Measurements from ENCODE around the gene VWA8.
"Not testable (repeated sequence)": the region's sequence is repeated elsewhere in the genome, so short reads cannot be mapped to it uniquely, and the experiment has no call there.

The VWA8 gene

DNA sequence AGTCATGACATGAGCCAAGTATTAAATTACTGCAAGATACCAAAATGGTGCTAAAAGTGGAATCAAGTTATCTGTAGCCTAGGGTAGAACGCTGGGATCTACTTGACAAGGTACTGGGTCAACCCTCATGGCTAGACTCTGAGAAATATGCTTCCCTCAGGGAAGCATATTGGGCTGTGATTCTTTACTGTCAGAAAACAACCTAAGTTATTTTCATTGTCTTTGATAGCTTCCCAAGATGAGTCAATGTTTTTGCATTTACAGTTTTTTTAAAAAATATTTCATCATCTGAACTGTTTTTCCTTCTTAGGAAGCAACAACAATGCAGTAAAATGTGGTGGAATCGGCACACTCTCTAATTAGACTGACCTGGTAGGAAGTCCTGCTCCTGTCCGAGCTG, 285.6 kb downstream of the VWA8 start:
- DNase-seq, result no peak

DNA sequence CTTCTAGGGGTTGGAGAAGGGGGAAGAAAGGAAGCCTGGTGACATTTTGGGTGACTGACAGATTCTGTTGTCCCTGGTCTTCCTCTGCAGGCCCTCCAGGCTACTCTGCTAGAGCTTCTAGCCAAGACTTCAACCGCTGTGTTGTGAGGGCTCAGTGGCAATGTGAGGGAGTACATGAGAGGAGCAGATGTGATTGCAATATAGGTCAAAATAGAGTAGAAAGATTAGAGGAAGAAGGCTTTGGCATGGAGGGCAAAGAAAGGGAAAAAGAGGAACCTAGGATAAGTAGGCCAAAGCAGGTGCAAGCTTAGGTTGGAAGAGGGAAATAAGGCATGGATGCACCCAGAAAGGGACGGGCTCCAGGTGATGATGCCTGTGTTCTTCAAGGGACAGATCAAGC, 286.7 kb downstream of the VWA8 start:
- DNase-seq, result no peak

DNA sequence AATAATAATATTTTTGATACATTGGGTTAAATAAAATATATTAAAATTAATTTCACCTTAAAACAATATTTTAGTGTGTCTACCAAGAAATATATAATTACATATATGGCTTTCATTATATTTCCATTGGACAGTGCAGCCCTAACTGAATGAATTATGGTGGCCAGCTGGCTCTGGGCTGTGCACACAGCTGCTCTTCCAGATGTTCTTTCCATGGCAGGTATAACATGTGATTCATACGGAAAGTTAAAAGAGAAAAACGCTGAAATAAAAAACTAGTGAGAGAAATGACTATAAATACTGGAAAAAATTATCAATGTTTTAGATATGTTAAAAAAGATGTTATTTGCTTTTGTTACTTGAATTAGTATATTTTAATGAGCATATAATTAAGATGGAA, 287.3 kb downstream of the VWA8 start:
- no peak for DNase-seq

DNA sequence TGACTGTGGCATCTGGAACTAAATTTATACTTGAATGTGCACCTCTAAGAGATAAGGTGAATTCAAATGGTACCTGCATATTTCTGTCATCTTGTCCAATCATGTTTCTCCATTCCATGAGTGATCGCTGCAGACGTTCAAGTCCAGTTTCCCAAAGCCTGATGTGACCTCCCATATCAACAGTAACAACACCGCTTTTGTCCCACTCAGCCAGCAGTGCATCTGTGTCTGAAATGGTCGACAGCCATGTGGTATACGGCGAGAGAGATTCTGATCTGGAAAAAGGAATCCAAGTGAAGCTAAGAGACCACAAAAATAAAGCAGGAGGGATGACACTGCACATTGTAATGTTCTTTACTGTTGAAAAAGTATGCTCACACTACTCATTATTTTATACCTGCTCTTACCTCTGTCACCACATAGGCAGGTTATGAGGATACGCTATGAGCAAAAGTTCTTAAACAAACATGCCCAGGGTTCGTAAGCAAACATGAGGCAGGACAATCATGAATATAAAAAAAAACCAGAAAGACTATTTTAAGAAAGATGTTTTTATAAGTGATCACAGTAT, 290.0 kb downstream of the VWA8 start:
- no peak for DNase-seq

DNA sequence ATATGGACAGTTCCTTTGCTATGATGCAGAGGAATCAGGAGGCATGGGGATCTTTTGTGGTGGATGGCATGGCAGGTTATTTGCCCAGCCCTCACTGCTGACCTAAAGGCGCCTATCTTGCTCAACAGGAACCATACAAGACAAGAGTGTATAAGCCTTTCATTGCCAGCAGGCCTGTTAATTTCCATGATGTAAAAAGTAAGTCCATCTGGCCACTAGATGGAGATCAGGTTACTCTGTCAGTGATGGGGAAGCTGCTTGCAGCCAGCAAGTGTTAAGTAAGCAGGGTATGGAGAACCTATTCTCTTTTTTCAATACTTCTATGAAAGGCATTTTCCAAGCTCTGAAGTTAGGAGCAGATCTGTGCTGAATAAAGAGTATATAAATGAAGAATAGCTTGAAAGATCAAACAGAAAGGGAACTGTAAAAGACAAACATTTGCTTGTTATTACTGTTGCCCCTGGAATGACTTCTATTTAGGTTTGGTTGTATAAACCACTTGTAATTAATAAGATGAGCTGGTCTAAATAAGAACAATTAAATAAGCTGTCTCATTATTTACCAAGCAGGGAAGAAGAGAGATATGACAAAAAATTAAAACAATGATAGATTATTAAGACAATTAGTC, 292.7 kb downstream of the VWA8 start:
- DNase-seq, result peak; percentile 14

DNA sequence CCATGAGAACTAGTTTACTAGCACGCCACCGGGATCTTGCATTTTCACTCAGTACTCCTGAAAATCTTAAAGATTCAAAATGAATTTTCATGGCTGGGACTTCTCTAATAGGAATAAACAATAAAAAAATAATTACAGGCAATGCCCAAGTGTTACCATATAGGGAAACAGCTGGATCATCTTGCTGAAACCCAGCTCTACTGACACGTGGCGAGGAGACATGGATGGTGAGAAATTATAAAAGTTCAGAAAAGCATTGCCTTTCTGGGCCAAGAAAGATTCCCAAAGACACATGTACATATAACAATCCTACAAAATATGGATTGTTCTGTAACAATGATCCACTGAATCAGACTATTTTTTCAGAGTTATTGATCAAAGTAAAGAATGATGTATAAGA, 294.3 kb downstream of the VWA8 start:
- no peak for DNase-seq

DNA sequence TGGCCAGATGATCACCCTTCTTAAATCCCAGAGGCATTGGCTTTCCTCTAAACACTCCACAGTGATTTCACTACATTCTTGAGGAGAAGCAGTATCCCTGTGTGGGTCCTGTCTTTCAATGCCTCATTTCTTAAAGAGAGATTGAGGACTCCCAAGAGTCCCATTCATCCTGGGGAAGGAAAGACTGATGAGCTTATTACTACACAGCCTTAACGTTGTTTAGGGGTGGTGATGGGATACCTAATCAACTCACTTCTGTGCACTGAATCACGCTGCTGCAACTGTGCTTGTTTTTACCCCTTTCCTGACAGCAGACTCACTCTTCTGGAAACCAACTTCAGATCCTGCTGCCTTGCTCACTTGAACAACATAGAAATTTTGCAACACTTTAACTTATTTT, 300.5 kb downstream of the VWA8 start:
- no peak for DNase-seq

DNA sequence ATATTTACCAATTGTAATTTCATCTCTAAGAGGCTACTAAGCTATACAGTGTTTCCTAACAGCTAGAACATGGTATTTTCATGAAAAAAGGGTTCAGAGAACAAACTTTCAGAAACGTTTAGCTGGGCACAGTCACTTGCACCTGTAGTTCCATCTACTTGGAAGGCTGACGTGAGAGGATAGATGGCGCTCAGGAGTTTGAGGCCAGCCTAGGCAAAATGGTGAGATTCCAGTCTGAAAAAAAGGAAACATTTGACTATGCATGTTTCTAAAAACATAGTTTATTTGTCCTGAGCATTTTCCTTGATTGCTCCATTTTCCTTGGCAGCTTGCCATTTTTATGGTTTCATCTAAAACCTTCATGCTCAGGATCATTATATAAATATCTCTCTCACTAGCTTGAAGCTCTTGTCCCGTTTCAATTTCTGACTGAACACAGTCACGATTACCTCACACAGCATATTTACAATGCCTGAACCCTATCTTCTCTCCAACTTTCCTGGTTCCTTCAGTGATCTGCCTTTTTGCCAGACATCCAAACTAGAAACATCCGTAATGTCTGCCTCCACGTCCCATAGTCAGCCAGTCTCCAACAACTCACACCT, 302.8 kb downstream of the VWA8 start:
- no peak for DNase-seq

DNA sequence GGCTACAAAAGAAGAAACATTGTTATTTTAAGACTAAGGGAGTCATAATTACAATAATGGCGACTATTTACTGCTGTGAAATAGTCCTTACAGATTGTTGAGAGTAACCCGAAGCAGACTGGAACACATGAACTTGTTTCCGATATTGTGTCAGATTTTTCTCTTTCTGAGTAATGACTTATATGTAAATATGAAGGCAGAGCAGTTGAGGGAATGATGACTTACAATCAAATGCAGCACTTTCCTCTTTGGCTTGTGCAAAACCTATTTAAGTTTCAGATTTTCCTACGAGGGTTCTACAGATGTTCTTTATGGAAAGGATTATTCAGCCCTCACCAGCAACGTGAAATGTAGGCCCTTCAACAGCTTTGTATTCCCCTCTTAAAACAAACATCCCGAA, 304.9 kb downstream of the VWA8 start:
- DNase-seq, result no peak

DNA sequence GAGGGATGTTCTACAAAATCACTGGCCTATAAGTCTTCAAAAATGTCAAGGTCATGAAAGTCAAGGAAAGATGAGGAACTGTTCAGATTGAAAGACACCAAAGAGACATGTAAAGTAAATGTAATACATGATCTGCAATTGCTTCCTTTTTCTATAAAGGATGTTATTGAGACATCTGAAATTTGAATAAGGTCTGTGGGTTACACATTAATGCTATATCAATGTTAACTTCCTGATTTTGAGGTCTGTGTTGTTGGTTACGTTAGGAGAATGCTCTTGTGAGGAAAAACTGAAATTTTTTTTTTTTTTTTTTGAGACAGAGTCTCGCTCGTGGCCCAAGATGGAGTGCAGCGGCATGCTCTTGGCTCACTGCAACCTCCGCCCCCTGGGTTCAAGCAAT, 306.1 kb downstream of the VWA8 start:
- DNase-seq, result no peak

DNA sequence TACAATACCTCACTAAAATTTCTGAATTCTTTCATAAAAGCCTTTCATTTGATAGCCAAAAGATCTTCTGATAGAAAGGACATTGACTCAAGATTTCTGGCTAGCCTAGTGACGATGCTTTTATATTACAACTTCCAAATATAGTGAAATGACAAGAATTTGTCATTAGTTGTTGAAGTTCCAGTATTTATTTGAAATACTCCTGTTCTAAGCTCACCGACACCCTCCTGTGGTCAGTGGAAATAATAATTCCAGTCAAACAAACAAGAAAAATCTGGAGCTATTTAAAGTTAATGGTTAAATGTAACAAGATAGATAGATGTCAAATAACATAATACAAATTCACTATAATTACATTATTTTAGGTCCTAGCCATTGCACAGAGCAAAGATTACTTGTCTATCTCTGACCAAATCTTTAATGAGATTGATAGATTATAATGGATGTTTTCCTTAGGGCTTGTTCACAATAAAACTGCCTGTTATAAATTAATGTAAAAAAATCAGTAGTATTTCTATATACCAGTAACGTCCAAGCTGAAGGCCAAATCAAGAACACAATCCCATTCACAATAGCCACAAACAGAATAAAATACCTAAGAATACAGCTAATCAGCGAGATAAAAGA, 308.1 kb downstream of the VWA8 start:
- no peak for DNase-seq

DNA sequence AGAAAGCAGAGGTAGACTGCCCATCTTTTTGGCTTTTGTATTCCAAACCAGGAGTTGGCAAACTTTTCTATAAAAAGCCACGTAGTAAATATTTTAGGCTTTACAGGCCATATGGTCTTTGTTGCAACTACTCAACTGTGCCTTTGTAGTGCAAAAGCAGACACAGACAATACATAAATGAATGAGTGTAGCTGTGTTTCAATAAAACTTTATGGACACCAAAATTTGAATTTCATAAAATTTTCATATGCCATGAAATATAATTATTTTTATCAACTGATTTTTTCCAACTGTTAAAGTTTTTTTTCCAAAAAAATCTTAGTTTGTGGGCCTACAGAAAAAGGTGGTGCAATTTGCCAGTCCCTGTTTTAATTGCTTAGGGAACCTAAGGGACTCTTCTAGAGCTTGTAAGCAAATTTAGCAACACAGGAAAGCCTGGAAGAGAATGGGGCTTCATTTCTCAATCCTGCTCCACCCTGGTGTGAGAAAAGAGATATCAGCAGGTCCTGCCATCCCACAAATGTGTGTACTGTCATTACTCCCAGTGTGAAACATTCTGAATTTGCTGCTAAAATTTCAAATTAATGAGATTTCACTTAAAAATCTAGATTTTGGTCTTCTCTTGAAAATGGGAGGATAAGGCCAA, 309.4 kb downstream of the VWA8 start:
- no peak for DNase-seq

DNA sequence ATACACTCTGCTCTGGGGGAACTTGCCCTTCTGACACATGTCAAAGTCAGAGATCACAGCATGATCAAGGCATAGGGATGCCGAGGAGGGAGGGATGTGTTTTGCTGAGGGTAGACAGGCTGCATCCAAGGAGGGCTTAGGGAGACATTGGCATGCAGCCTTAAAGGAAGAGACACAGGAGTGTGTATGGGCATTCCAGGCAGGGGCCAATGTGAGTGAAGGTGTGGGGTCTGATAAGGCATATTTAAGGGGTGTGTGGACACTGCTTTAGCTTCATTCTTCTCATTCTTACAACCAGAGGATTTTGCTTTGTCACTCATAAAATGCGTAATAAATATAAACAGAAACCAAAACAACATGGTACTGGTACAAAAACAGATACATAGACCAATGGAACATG, 310.2 kb downstream of the VWA8 start:
- DNase-seq, result no peak

DNA sequence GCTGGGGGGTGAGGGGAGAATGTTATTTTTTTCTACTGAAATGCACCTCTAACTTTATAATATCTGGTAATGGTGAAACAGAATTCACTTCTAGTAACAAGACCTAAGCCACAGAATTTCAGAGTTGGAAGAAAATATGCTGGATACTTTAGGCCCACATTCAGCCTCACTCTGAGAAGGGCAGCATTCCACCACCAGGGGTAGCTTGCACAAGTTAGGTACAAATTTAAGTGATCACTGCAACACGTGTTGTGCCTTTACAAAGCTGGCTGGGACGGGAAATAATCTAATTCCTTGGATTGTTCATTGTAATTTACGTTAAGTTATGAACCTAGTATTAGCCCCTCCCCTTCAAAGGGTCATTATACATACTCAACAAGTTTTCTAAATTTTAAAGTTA, 311.2 kb downstream of the VWA8 start:
- no peak for DNase-seq

DNA sequence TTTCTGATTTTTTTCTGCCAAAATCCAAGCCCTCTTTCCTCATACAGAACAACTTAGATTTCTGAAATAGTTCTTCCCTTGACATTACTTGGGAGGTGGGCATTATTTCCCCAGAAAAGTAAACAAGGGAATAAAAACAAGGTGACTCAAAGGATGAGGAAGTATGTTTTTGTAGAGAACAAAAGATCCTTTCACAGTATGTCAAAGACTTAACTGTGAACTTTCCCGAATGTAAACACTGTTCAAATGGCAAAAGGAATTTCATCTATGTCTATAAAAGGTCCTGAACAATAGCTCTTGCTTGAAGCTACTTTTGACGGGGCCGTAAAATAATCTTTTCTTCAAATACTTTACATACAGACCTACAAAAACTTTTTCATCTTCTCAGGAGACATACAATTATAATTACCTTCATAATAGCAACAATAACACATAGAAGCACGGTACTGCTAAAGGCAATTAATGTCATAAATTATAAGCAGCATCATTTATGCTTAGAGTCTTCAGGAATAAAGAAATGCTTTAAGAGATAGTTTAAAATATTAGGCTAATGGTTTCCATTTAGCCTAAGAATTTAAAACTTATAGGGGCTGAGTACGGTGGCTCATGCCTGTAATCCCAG, 312.5 kb downstream of the VWA8 start:
- no peak for DNase-seq

DNA sequence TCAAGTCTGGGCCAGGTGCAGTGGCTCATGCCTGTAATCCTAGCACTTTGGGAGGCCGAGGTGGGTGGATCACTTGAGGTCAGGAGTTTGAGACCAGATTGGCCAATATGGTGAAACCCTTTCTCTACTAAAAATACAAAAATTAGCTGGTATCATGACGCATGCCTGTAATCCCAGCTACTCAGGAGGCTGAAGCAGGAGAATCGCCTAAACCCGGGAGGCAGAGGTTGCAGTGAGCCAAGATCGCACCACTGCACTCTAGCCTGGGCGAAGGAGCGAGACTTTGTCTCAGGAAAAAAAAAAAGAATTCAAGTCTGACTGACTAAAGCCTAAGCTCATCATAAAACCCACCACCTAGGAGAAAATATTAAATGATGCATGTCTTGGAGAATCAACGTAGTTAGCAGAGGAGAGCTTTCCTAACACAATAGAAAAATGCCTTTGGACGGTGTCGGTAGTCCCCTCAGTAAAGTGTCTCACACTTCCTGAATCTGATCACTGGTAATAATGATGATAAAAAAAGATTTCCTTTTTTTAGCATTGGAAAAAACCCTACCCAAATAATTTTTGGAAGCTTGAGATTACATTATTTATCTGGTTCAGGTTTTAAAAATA, 313.1 kb downstream of the VWA8 start:
- not testable (repeated sequence) for DNase-seq

DNA sequence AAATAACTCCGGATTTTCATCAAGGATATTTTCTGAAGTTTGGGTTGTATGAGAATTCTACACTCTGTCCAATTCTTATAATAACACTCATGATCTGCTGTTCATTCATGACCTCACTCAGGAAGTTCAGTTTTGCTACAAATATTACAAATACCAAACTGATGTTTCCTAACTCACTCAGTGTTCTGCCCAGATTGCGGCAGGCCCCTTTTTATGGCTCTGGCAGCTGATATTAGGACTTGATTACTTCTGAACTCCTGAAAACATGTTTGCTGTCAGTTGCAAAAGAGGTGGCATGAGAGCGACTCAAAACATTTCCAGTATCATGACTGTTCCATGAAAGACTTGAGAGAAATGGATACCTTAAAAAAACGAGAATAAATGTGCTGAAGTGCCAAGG, 315.6 kb downstream of the VWA8 start:
- DNase-seq, result no peak

DNA sequence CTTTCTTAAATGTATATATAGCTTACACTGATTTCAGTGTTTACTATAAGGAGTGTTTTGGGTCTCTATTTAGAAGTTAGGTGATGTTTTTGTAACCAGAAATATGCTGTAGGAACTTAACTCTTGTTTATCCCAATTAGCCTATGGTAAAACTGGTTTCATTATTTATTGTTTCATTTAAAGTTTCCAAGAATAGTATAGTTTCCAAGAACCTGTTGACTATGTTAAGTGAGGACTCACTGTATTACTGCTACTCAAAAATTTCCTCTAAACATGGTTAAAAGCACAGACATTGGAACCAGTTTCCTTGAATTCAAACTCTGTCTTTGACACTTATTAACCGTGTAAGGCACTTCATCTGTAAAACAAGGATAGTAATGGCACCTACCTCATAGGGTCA, 316.2 kb downstream of the VWA8 start:
- no peak for DNase-seq

DNA sequence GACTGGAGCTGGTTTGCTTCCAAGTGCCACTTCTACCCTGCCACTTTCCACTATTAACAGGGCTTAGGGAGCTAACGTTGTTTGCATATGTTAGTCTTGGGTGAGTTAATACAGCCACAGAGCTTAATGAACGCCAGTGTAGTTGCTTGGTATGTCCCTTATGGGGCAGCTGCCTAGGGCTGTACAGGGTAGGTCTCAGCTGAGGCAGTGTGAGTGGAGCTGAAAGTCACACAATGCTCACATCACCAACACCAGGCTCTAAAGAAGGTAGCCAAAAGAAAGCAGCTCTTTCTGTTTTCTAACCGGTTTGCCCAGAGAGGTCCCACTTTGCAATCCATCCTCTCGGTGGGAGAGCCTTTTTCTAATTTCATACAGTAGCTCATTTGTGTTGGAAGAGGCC, 317.4 kb downstream of the VWA8 start:
- DNase-seq, result no peak

DNA sequence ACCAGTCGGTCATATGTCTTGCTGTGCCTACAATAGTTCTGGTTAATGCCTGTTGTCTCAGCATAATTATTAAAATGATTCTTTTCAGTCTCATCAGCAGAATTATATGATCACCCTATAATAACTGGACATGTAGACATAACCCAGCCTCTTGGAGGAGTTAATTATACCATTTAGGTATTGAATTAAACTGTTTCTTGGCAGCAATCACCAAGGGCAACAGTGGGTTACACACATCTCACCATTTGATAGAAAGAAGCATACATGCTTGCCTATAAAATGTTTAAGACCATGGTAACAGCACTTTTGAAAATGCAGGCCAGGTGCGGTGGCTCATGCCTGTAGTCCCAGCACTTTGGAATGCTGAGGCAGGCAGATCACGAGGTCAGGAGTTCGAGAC, 318.9 kb downstream of the VWA8 start:
- DNase-seq, result no peak

DNA sequence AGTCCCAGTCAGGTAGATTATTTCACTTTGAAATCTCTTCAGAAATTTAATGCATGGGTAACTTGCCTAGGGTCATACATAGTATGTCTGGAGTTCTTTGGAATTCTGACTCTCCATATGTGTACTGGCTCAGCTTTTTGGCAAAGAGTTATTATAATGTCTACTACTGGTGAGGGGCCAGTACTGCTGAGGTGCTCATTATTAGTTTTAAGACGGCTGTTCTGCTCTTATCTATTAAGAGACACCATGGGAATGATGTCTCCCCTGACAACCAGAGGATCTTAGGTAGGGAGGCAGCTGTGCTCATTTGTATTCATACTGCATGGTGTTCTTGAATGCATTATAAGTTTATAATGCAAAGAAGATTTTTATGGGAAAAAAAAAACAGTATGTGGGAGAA, 319.5 kb downstream of the VWA8 start:
- DNase-seq, result no peak

DNA sequence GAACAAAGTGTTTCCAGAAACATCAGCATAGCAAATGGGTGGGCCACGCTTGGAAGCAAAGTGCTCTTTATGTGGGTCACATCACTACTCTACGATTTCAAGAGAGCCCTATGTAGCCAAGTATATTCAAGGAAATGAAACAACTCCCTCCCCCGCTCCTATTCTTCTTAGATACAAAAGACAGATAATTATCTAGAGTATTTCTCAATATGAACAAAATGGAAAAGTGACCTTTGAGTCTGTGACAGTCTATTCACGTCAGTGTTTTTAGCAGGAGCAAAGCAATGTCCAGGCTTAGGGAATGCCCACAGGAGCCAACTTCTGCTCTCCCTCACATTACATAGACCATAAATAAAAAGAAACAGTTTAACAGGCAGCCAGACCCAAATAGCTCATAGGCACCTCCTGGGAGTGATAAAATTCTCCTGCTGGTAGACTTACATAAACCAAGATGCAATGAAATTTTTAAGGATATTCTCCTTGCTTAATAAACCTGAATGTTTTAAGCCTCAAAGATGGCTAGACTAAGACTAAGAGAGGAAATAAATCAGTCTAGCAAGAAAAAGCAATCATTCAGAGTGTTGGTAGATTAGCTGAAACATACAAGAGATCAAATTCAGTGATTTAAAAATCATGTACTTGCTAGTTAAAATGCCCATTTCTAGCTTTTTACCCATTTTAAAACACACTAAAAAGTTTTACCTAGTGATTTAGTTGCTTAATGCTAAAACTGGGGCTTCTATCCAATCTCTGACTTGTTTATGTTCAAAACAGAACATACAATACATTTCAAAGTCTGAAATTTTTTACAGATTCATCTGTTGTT, 320.7 kb downstream of the VWA8 start:
- no peak for DNase-seq
